ENCODE data around the gene NRBP1. TPM values are rescaled to one million over a fixed set of nuclear protein-coding genes. Genes with fewer than 3 reads are reported as not detected.
"Not testable (repeated sequence)": the region's sequence is repeated elsewhere in the genome, so short reads cannot be mapped to it uniquely, and the experiment has no call there.

NRBP1 gene
- total RNA-seq, 1 experiment from 2014 or later = 170 TPM

- DNase-seq (ENCODE audit: low spot score) = no peak
Observed at GRCh38 chr2:27421660-27422250, 6.7 kb upstream of the NRBP1 start.

- no peak for DNase-seq (ENCODE audit: low spot score)
Observed at GRCh38 chr2:27422958-27423357, 5.5 kb upstream of the NRBP1 start.

GRCh38 chr2:27425039-27425438, 3.4 kb upstream of the NRBP1 start:
- not testable (repeated sequence) for DNase-seq (ENCODE audit: low spot score)

- peak; percentile 28 for DNase-seq (ENCODE audit: low spot score)
Observed at GRCh38 chr2:27427863-27428212, 593 bp upstream of the NRBP1 start.

- peak; percentile 71 for DNase-seq (ENCODE audit: low spot score)
Observed at GRCh38 chr2:27428978-27429541, 629 bp downstream of the NRBP1 start.

GRCh38 chr2:27431395-27431794, 3.0 kb downstream of the NRBP1 start:
- DNase-seq (ENCODE audit: low spot score) = peak; percentile 43

GRCh38 chr2:27435628-27436027, 7.2 kb downstream of the NRBP1 start:
- DNase-seq (ENCODE audit: low spot score) = no peak

GRCh38 chr2:27441226-27441926, 12.9 kb downstream of the NRBP1 start:
- no peak for DNase-seq (ENCODE audit: low spot score)

- DNase-seq (ENCODE audit: low spot score) = no peak
Observed at GRCh38 chr2:27441958-27442919, 13.8 kb downstream of the NRBP1 start, which contains the start of gene KRTCAP3. Gene KRTCAP3 (plus strand): TSS chr2:27442381. CDS start chr2:27442413, 32 bp downstream.

GRCh38 chr2:27442920-27443282, 14.5 kb downstream of the NRBP1 start:
- DNase-seq (ENCODE audit: low spot score) = no peak

GRCh38 chr2:27445155-27445554, 16.7 kb downstream of the NRBP1 start:
- no peak for DNase-seq (ENCODE audit: low spot score)

- DNase-seq (ENCODE audit: low spot score) = no peak
Observed at GRCh38 chr2:27445615-27446014, 17.2 kb downstream of the NRBP1 start.

GRCh38 chr2:27446057-27446456, 17.6 kb downstream of the NRBP1 start:
- DNase-seq (ENCODE audit: low spot score) = no peak

GRCh38 chr2:27448381-27448780, 19.9 kb downstream of the NRBP1 start:
- no peak for DNase-seq (ENCODE audit: low spot score)

- DNase-seq (ENCODE audit: low spot score) = no peak
Observed at GRCh38 chr2:27451095-27451494, 22.7 kb downstream of the NRBP1 start.

GRCh38 chr2:27453968-27454367, 25.5 kb downstream of the NRBP1 start:
- DNase-seq (ENCODE audit: low spot score) = no peak

GRCh38 chr2:27461118-27461517, 32.7 kb downstream of the NRBP1 start:
- no peak for DNase-seq (ENCODE audit: low spot score)

- no peak for DNase-seq (ENCODE audit: low spot score)
Observed at GRCh38 chr2:27464443-27464842, 36.0 kb downstream of the NRBP1 start.

GRCh38 chr2:27471961-27472360, 43.5 kb downstream of the NRBP1 start:
- DNase-seq (ENCODE audit: low spot score) = no peak

- DNase-seq (ENCODE audit: low spot score) = no peak
Observed at GRCh38 chr2:27485496-27485895, 57.1 kb downstream of the NRBP1 start.

GRCh38 chr2:27489118-27489497, 60.7 kb downstream of the NRBP1 start:
- peak; percentile 17 for DNase-seq (ENCODE audit: low spot score)

Measured in A172 (cell line).